ENCODE results near the gene ZNF488.

ZNF488 gene

GRCh38 chr10:47348138-47348651 lies 35.9 kb downstream of the ZNF488 start, which contains the start of gene RBP3:
Gene RBP3, plus strand, starts transcription at chr10:47348363. Its CDS starts 122 bp downstream, at chr10:47348485.
- DNase-seq = no peak

DNA sequence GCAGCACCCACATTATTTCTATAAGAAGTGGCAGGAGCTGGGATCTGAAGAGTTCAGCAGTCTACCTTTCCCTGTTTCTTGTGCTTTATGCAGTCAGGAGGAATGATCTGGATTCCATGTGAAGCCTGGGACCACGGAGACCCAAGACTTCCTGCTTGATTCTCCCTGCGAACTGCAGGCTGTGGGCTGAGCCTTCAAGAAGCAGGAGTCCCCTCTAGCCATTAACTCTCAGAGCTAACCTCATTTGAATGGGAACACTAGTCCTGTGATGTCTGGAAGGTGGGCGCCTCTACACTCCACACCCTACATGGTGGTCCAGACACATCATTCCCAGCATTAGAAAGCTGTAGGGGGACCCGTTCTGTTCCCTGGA lies 36.8 kb downstream of the ZNF488 start:
- no peak for DNase-seq

- DNase-seq = no peak
Observed at GRCh38 chr10:47346581-47347302, 37.4 kb downstream of the ZNF488 start.

GRCh38 chr10:47344996-47345870 lies 38.9 kb downstream of the ZNF488 start:
- DNase-seq = no peak

DNA sequence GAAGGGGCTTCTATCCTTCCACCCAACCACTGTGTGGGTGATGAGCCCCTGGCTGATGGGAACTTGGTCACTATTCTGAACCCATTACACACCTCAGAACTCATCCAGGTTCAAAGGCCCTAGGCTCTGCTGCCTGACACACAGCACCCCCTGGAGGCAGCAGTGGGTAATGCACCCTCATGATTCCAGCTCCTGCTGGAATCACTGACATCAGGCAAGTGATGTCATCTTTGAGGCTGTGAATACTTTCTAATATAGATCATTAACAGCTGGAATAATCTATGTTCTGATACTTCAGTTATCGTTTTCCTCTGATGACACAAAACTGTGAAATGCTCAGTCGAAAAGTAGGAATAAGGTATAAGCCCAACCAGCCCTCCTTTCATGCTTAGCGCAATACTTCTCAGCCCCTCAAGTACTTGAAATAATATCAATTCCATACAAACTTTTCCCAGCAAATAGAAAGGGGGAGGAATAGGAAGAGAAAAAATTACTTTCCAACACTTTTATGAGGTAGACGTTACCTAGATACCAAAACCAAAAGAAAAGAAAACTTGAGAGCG lies 43.4 kb downstream of the ZNF488 start:
- no peak for DNase-seq

- no peak for DNase-seq
Observed at GRCh38 chr10:47339759-47340607, 44.1 kb downstream of the ZNF488 start.

DNA sequence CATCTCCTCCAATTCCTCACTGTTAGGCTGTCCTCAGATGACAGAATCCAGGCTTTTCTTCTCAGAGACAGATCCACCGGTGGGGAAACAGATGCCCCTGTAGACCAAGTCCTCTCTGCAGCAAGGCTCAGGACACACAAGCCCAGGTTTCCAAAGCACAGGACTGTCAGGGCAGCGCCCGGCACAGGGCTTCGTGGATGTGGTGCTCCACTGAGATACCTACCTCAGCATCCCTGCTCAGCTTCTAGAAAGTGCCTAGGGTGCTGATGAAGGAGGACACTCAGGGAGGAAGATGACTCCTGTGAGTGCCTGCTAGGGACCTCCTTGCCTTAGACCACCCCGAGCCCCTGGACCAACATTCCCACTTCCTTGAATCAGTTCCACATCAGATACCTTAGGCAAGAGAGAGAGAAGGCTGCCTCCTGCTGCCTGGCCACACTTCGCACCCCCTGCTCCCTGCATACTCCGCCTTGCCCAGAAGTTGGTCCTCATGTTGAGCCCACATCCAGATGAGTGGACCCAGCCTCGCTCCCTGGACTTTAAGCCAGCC lies 44.8 kb downstream of the ZNF488 start:
- no peak for DNase-seq

GRCh38 chr10:47337310-47337709 lies 46.8 kb downstream of the ZNF488 start:
- DNase-seq = no peak

GRCh38 chr10:47336387-47337134 lies 47.5 kb downstream of the ZNF488 start:
- no peak for DNase-seq

GRCh38 chr10:47335906-47336305 lies 48.2 kb downstream of the ZNF488 start:
- DNase-seq = no peak

- no peak for DNase-seq
Observed at GRCh38 chr10:47334466-47335295, 49.4 kb downstream of the ZNF488 start.

DNA sequence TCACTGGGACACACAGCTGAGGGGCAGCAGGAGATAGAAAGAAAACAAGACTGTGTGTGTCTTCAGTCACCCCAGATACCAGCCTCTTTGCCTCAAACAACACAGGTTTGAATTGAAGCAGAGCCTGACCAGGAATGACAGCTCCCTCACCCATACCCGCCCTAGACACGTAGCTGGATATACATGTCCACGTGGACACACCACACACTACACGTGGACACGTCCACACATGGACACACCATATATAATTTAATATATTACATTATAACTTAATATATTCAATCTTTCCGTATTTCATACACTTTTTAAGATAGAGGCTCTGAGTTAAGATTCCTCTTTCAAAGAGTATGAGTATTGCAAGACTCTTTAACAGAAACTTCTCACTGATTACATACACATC lies 50.6 kb downstream of the ZNF488 start:
- DNase-seq = no peak

GRCh38 chr10:47332946-47333345 lies 51.1 kb downstream of the ZNF488 start:
- DNase-seq = no peak

DNA sequence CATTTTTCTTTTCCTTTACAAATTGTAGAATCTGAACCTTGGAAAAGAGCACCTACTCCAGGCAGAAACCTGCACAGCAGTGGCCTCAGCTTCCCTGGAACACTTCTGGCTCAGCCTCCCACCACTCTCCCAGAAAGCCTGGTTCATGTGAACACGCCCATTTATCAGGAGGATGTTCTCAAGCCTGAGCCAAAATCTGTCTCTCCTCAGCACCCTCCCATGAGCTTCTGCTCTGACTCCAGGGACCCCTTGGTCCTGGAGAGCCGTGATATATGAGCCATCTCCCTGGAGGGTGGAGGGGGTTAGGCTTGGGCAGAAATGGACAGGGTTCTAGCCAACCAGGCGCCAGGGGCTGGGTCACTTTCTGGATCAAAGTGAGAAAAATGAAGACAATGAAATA lies 51.7 kb downstream of the ZNF488 start:
- no peak for DNase-seq

DNA sequence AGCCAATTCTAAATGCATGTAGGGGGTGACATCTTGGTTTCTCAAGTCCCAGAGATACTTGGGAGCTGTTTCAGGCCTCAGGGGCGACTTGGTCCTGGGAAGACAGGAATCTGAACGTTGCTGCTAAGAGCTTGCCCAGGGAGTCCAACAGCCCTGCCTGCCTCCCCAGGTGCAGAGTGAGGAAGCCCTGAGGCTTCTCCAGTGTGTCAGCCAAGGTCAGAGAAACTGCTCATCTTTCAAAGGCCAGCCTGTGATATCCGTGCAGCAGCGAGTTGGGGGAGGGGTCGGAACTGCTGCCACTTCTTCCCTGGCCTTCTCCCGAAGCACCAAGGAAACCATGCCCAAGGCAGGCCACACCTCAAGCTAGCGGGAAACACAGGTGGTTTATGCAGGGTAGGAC lies 52.1 kb downstream of the ZNF488 start:
- DNase-seq = no peak

DNA sequence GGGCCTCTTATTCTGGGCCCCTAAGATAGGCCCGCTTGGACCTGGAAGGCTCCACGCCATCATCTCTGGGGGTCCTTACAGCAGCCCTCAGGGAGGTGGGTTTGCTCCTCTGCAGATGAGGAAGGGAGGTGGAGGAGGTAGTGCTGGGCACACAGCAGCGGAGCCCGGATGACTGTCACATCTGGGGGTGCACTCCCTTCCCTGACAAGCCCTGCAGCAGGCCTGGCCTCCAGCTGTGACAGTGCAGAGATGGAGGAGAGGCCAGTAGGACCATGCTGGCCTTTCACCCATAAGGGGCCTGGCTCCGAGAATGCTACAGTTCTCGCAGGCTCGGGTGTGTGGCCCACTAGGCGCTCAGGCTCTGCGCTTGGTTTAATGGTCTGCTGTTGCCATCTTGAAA lies 52.6 kb downstream of the ZNF488 start:
- no peak for DNase-seq

DNA sequence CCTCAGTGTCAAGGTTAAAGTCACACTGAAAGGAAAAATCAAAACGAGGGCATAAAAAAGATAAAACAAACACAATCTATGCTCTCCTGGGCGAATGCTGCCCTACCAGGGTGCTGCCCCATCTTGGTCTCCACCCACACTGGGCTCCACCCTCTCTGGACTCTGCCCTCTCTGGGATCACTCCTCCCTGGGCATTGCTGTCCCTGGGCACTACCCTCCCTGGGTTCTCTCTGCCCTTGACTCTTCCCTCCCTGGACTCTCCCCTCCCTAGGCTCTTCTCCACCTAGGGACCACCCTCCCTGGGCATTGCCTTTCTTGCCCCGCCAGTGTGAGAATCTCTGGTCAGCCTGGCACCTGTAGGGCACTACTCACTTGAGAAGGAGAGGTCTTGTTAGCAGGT lies 53.3 kb downstream of the ZNF488 start:
- DNase-seq = no peak

- DNase-seq = no peak
Observed at GRCh38 chr10:47330366-47330765, 53.7 kb downstream of the ZNF488 start.

GRCh38 chr10:47329855-47330254 lies 54.2 kb downstream of the ZNF488 start:
- DNase-seq = no peak

- no peak for DNase-seq
Observed at GRCh38 chr10:47326927-47327330, 57.2 kb downstream of the ZNF488 start.
